Muscle layer of duodenum (tissue), 2 donors: Measurements from ENCODE around the gene TKT.

Experiments used
- H3K27ac ChIP-seq: one replicate; pipeline ENCODE4 v1.7.0; 2013; ENCODE audit warnings: mild to moderate bottlenecking, low read length
- H3K27me3 ChIP-seq: one replicate; pipeline ENCODE4 v1.7.0; 2013; ENCODE audit warnings: low read depth, mild to moderate bottlenecking, control low read depth, low read length
- H3K36me3 ChIP-seq, 2 donors: one replicate each; pipeline ENCODE4 v1.7.0; 2013; ENCODE audit warnings: low read length in 2 of 2, control low read depth in 1 of 2, mild to moderate bottlenecking in 1 of 2; ENCODE audit not compliant: insufficient read depth in 2 of 2, control insufficient read depth in 1 of 2
- H3K4me1 ChIP-seq, 2 donors: one replicate each; pipeline ENCODE4 v1.7.0; 2013; ENCODE audit warnings: low read length in 2 of 2, mild to moderate bottlenecking in 2 of 2, control low read depth in 1 of 2, moderate library complexity in 1 of 2; ENCODE audit not compliant: insufficient read depth in 2 of 2, control insufficient read depth in 1 of 2
- H3K4me3 ChIP-seq, 2 donors: one replicate each; pipeline ENCODE4 v1.7.0; 2013; ENCODE audit warnings: low read length in 2 of 2, low read depth in 1 of 2, mild to moderate bottlenecking in 1 of 2
- H3K9me3 ChIP-seq, 2 donors: one replicate each; pipeline ENCODE4 v1.7.0; 2013; ENCODE audit warnings: low read length in 2 of 2, control low read depth in 1 of 2, mild to moderate bottlenecking in 1 of 2; ENCODE audit not compliant: control insufficient read depth in 1 of 2
- donor health status: healthy.

Gene TKT

GRCh38 chr3:53192608-53193007 is 63.2 kb downstream of the TKT start:
- Histone ChIP-seq H3K36me3 (peaks cover 20 to 33% of the 10 kb centered on the region in 2 donors), H3K27ac (no peak overlapping the region), H3K4me1 (peaks cover 0 to 33% of the 10 kb centered on the region in 2 donors), H3K4me3 (no peak overlapping the region), H3K27me3 (no peaks in the 10 kb centered on the region), H3K9me3 (no peaks in the 10 kb centered on the region)

- Histone ChIP-seq H3K4me1 (peaks cover 0 to 33% of the 10 kb centered on the region in 2 donors), H3K27me3 (no peaks in the 10 kb centered on the region), H3K36me3 (peaks cover 26 to 39% of the 10 kb centered on the region in 2 donors), H3K27ac (no peak overlapping the region), H3K9me3 (no peaks in the 10 kb centered on the region), H3K4me3 (no peak overlapping the region)
These were observed 63.9 kb downstream of the TKT start for GRCh38 chr3:53191836-53192480.

- no peaks in the 10 kb centered on the region for H3K27me3 ChIP-seq
- H3K4me3 ChIP-seq: no peak overlapping the region
- H3K4me1 ChIP-seq: peaks cover 0 to 26% of the 10 kb centered on the region in 2 donors
- H3K9me3 ChIP-seq: no peaks in the 10 kb centered on the region
- no peak overlapping the region for H3K27ac ChIP-seq
- peaks cover 37 to 51% of the 10 kb centered on the region in 2 donors for H3K36me3 ChIP-seq
These were observed 65.2 kb downstream of the TKT start for GRCh38 chr3:53190659-53191058.

GRCh38 chr3:53189276-53189675 is 66.5 kb downstream of the TKT start:
- Histone ChIP-seq H3K4me3 (no peak overlapping the region), H3K27ac (no peak overlapping the region), H3K4me1 (peaks cover 0 to 13% of the 10 kb centered on the region in 2 donors), H3K9me3 (no peaks in the 10 kb centered on the region), H3K27me3 (no peaks in the 10 kb centered on the region), H3K36me3 (peaks cover 47 to 61% of the 10 kb centered on the region in 2 donors)

- H3K27ac ChIP-seq: no peak overlapping the region
- no peaks in the 10 kb centered on the region for H3K27me3 ChIP-seq
- H3K4me3 ChIP-seq: no peak overlapping the region
- peaks cover 0 to 7% of the 10 kb centered on the region in 2 donors for H3K4me1 ChIP-seq
- H3K9me3 ChIP-seq: no peaks in the 10 kb centered on the region
- H3K36me3 ChIP-seq: peaks cover 47 to 62% of the 10 kb centered on the region in 2 donors
These were observed 67.1 kb downstream of the TKT start for GRCh38 chr3:53188720-53189119.

GRCh38 chr3:53188136-53188685 is 67.6 kb downstream of the TKT start:
- peaks cover 49 to 67% of the 10 kb centered on the region in 2 donors for H3K36me3 ChIP-seq

GRCh38 chr3:53187430-53187829 is 68.4 kb downstream of the TKT start:
- no peaks in the 10 kb centered on the region for H3K4me1 ChIP-seq
- peaks cover 51 to 74% of the 10 kb centered on the region in 2 donors for H3K36me3 ChIP-seq
- no peak overlapping the region for H3K27ac ChIP-seq
- no peaks in the 10 kb centered on the region for H3K27me3 ChIP-seq
- no peaks in the 10 kb centered on the region for H3K9me3 ChIP-seq
- no peak overlapping the region for H3K4me3 ChIP-seq

More at GRCh38 chr3:53188136-53188685, 67.6 kb downstream of the TKT start:
- peaks cover 0 to 2% of the 10 kb centered on the region in 2 donors for H3K4me1 ChIP-seq
- H3K4me3 ChIP-seq: no peak overlapping the region
- H3K27me3 ChIP-seq: no peaks in the 10 kb centered on the region
- H3K9me3 ChIP-seq: no peaks in the 10 kb centered on the region
- H3K27ac ChIP-seq: no peak overlapping the region

GRCh38 chr3:53186726-53187125 is 69.1 kb downstream of the TKT start:
- Histone ChIP-seq H3K27me3 (no peaks in the 10 kb centered on the region), H3K4me1 (no peaks in the 10 kb centered on the region), H3K36me3 (peaks cover 52 to 68% of the 10 kb centered on the region in 2 donors), H3K9me3 (no peaks in the 10 kb centered on the region), H3K27ac (no peak overlapping the region), H3K4me3 (no peak overlapping the region)

GRCh38 chr3:53185761-53186465 is 69.9 kb downstream of the TKT start:
- no peaks in the 10 kb centered on the region for H3K9me3 ChIP-seq
- H3K27ac ChIP-seq: no peak overlapping the region
- H3K36me3 ChIP-seq: peaks cover 60 to 73% of the 10 kb centered on the region in 2 donors
- no peaks in the 10 kb centered on the region for H3K27me3 ChIP-seq
- H3K4me3 ChIP-seq: no peak overlapping the region
- no peaks in the 10 kb centered on the region for H3K4me1 ChIP-seq

- Histone ChIP-seq H3K4me3 (no peak overlapping the region), H3K4me1 (no peaks in the 10 kb centered on the region), H3K36me3 (peaks cover 64 to 77% of the 10 kb centered on the region in 2 donors), H3K9me3 (no peaks in the 10 kb centered on the region), H3K27me3 (no peaks in the 10 kb centered on the region), H3K27ac (no peak overlapping the region)
These were observed 71.1 kb downstream of the TKT start for GRCh38 chr3:53184701-53185100.

- Histone ChIP-seq H3K4me3 (no peak overlapping the region), H3K9me3 (no peaks in the 10 kb centered on the region), H3K36me3 (peaks cover 68 to 77% of the 10 kb centered on the region in 2 donors), H3K27me3 (no peaks in the 10 kb centered on the region), H3K27ac (no peak overlapping the region), H3K4me1 (no peaks in the 10 kb centered on the region)
These were observed 72.3 kb downstream of the TKT start for GRCh38 chr3:53183514-53183913.
